GM13977 (cell line): ENCODE results near the gene STK16.
"Not testable (repeated sequence)": the region's sequence is repeated elsewhere in the genome, so short reads cannot be mapped to it uniquely, and the experiment has no call there.

ENCODE experiments used
- DNase-seq: peaks from one replicate; pipeline ENCODE4 v3.0.0; 2012; ENCODE audit warnings: low spot score
- in situ Hi-C: fragments of 300-500 bp; cut with MboI; formaldehyde crosslinking; loops from one replicate; pipeline ENCODE4 v1.12.0; 2022; ENCODE audit warnings: low sequenced_read_pairs, low pct_unique_long_range_greater_than_20kb, mixed read lengths, inconsistent platforms; ENCODE audit not compliant: unreplicated experiment
- TF ChIP-seq, protein P1 (sequence below): IDR thresholded peaks from 2 replicates; pipeline ENCODE4 v1.5.1; 2012; ENCODE audit warnings: mild to moderate bottlenecking, control low read depth; ENCODE audit not compliant: insufficient read depth; ENCODE audit errors: extremely low read depth, missing control alignments

STK16 gene, protein sequence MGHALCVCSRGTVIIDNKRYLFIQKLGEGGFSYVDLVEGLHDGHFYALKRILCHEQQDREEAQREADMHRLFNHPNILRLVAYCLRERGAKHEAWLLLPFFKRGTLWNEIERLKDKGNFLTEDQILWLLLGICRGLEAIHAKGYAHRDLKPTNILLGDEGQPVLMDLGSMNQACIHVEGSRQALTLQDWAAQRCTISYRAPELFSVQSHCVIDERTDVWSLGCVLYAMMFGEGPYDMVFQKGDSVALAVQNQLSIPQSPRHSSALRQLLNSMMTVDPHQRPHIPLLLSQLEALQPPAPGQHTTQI

DNA sequence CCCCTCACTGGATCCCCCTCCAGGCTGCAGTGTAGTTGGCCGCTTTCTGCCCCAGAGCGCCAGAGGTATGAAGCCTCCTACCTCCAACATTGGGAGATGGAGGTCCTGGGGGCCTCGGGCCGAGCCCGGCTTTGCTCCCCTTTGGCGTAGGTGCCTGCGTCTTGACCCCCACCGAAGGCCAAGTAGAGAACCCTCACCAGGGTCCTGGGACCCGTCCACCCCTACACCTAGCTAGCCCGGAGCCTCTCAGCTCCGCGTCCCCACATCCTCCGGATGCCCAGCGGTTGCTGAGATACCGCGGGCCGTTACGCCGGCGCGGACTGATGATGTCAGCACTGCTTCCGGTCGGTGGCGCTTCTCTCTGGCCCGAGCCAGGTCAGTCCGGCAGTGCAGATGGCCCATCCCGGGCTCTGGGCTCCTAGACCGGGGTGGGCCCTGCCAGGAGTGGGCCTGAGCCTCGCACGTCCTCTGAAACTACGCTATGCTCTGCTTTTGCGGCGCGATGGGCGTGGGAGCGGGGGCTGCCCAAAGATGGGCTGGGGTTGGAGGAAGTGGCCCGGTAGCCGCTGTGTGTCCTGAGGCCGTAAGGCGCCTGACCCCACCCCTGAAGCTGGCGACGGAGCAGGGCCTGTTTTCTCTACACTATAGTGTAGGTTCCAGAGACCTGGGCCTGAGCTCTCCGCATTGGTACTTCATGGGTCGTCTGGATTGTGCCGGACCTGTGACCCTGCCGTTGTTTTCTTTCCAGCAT, at the start of gene STK16, which contains the start of gene GLB1L:
Gene STK16 (plus strand): TSS at position 332 of the 751 bp plus-strand sequence. CDS start 521 bp downstream, outside the sequence.
Gene GLB1L (minus strand): TSS at position 297 of the 751 bp plus-strand sequence. CDS start 1,871 bp downstream, outside the sequence.
- TF ChIP-seq, protein P1, sequence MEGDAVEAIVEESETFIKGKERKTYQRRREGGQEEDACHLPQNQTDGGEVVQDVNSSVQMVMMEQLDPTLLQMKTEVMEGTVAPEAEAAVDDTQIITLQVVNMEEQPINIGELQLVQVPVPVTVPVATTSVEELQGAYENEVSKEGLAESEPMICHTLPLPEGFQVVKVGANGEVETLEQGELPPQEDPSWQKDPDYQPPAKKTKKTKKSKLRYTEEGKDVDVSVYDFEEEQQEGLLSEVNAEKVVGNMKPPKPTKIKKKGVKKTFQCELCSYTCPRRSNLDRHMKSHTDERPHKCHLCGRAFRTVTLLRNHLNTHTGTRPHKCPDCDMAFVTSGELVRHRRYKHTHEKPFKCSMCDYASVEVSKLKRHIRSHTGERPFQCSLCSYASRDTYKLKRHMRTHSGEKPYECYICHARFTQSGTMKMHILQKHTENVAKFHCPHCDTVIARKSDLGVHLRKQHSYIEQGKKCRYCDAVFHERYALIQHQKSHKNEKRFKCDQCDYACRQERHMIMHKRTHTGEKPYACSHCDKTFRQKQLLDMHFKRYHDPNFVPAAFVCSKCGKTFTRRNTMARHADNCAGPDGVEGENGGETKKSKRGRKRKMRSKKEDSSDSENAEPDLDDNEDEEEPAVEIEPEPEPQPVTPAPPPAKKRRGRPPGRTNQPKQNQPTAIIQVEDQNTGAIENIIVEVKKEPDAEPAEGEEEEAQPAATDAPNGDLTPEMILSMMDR: no peak
- DNase-seq: peak; percentile 94
- in situ Hi-C loops: no loop called here

DNA sequence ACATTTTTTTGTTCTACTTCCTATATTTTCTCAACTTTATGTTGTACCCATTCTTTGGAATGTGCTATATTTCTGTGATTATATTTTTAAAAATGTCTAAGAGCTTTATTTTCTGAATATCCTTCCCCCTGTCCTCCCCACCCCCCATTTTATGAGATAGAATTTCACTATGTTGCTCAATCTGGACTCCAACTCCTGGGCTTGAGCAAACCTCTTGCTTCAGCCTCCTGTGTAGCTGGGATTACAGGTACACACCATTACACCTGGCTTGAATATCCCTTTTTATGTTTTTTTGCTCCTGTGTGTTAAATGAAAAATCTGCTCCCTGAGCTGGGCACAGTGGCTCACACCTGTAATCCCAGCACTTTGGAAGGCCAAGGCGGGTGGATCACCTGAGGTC, 47.9 kb upstream of the STK16 start:
- DNase-seq: no peak
- TF ChIP-seq, protein P1: no peak
- in situ Hi-C loops: no loop called here

DNA sequence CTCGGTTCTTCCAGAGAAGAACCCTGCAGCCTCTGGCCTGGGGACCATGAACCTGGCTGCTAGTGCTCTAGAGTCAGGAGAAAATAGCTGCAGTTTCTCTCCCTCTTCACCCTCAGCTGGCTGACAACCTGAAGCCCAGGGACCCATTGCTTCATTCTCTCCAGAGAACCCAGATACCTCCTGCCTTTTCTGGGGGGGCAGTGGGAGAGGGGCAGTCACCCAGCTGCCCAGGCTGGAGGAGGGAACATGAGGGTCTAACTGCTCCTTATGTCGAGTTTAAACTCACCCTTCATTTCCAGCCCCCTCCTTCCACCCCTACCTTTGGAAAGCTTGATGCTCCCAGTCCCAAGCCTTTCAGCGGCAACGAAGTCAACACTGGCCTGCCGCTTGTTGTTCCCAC, 46.3 kb upstream of the STK16 start:
- no peak for DNase-seq
- TF ChIP-seq, protein P1: no peak
- in situ Hi-C loops: no loop called here

DNA sequence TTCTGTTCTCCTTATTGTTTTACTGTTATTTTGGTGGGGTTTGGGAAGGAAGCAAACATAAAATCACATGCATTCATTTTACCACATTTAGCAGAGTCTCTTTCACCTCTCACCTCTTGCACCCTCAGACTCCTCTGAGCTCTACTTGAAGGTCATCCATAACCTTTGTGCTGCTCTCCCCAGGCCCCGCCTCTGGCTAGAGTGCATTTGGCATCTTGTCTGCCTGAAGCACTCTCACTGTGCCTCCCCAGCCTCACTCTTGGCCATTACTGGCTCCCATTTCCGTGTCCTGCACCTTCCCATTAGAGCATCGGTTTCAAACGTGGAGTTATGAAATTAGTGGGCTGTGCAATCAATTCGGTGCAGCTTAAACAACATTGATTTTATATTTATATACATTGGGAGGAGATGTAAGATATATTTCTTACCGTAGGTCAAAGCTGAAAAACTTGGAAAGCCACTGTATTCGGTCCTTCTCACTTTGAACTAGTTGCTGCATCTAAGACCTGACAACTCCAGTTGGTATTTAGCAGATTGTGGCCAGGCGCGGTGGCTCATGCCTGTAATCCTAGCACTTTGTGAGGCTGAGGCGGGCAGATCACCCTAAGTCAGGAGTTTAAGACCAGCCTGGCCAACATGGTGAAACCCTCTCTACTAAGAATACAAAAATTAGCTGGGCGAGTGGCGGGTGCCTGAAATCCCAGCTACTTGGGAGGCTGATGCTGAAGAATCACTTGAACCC, 45.6 kb upstream of the STK16 start:
- TF ChIP-seq, protein P1: no peak
- in situ Hi-C loops: no loop called here
- no peak for DNase-seq

DNA sequence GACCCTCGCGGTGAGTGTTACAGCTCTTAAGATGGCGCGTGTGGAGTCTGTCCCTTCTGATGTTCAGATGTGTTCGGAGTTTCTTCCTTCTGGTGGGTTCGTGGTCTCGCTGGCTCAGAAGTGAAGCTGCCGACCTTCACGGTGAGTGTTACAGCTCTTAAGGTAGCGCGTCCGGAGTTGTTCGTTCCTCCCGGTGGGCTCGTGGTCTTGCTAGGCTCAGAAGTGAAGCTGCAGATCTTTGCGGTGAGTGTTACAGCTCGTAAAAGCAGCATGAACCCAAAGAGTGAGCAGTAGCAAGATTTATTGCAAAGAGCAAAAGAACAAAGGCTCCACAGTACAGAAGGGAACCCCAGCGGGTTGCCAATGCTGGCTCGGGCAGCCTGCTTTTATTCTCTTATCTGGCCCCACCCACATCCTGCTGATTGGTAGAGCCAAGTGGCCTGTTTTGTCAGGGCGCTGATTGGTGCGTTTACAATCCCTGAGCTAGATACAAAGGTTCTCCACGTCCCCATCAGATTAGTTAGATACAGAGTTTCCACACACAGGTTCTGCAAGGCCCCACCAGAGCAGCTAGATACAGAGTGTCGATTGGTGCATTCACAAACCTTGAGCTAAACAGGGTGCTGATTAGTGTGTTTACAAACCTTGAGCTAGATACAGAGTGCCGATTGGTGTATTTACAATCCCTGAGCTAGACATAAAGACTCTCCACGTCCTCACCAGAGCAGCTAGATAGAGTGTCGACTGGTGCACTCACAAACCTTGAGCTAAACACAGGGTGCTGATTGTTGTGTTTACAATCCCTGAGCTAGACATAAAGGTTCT, 44.6 kb upstream of the STK16 start:
- in situ Hi-C loops: not testable (repeated sequence)

DNA sequence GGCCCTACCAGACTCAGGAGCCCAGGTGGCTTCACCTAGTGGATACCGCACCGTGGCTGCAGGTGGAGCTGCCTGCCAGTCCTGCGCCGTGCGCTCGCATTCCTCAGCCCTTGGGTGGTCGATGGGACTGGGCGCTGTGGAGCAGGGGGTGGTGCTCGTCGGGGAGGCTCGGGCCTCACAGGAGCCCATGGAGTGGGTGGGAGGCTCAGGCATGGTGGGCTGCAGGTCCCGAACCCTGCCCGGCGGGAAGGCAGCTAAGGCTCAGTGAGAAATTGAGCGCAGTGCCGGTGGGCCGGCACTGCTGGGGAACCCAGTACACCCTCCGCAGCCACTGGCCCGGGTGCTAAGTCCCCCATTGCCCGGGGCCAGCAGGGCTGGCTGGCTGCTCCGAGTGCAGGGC, 43.9 kb upstream of the STK16 start:
- DNase-seq, in situ Hi-C loops: not testable (repeated sequence)

More for the DNA sequence above, 44.6 kb upstream of the STK16 start:
- not testable (repeated sequence) for DNase-seq
